T-helper 1 cell treated with Interleukin-12 subunit alpha and Interleukin-12 subunit beta and Interleukin-4 antibody, amounts not matched to agents 30 ng/mL and 1 ng/mL, for 36 hours (primary cell): ENCODE results near the gene ITGA11. TPM values are rescaled to one million over a fixed set of nuclear protein-coding genes. Genes with fewer than 3 reads are reported as not detected.

Experiments used
- intact Hi-C: fragments of 100-400 bp; cut with micrococcal nuclease; formaldehyde crosslinking; loops from one replicate; pipeline ENCODE4 v1.15.1; 2024
- total RNA-seq: library from RNA; stranded (reverse); gene quantifications from 2 replicates; pipeline ENCODE4 v1.2.3, GENCODE V29; 2022

The ITGA11 gene
- total RNA-seq, 1 donor from 2014 or later, result 1.7 TPM

- intact Hi-C loops, result loop anchor here (1.0 to 5.0 kb wide), 7 partner anchors 20 to 1770 kb away; partner anchors contain the start of genes CLN6, MAP2K5, PIAS1 and ZWILCH
These were observed 154.8 kb downstream of the ITGA11 start for GRCh38 chr15:68277131-68277602.

DNA sequence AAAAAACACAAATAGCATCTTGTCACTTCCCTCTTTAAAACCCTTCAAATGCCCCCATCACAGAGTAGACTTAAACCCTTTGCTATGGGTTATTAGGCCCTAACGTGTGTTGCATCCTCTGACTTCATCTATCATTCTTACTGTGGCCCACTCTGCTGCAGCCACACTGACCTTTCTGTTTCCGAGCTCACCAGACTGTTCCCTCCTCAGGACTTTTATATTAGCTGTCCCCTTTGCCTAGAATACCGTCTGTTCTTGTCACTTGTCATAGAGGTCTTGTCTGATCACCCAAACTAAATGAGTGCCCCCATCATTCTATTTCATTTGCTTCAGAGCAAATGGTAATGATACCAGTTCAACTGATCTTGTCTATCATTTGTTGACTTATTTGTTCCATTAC is 155.3 kb downstream of the ITGA11 start:
- intact Hi-C loops, result loop anchor here (1.0 to 5.0 kb wide), 7 partner anchors 19 to 1769 kb away; partner anchors contain the start of genes CLN6, MAP2K5, PIAS1 and ZWILCH

- intact Hi-C loops, result loop anchor here (5.0 kb wide), 4 partner anchors 522 to 1768 kb away; partner anchors contain the start of genes MAP2K5 and ZWILCH
These were observed 156.7 kb downstream of the ITGA11 start for GRCh38 chr15:68275165-68275746.

- intact Hi-C loops, result no loop called here
These were observed 157.6 kb downstream of the ITGA11 start for GRCh38 chr15:68274201-68274848.

- intact Hi-C loops, result no loop called here
These were observed 159.2 kb downstream of the ITGA11 start for GRCh38 chr15:68272721-68273271.

DNA sequence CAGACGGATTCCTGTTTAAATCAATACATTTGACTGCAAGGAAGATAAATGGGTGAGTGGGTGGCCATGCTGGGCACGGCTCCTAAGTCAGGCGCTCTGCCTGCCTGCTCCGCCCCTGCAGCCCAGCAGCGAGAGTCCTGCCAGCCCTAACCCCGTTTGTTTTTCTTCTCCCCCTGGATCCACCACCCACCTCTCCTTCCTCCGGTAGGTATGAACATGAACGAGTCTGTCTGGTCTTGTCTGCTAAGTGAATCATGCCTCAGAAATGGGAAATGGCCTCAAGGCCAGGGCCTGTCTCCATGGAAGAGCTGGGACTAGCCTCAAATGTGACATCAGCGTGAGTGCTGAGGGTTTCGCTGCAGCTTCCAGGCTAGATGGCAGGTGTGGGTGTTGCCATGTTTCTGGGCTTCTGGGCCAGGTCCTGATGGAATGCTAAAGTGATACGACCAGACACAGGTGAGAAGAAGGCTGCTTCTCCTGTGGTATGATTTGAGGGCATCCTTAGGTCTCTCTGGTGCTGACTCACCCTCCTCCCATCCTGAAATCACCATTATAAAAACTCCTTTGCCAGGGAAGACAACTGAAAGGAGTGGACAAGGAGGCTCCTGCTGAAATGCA is 160.0 kb downstream of the ITGA11 start:
- intact Hi-C loops, result no loop called here

DNA sequence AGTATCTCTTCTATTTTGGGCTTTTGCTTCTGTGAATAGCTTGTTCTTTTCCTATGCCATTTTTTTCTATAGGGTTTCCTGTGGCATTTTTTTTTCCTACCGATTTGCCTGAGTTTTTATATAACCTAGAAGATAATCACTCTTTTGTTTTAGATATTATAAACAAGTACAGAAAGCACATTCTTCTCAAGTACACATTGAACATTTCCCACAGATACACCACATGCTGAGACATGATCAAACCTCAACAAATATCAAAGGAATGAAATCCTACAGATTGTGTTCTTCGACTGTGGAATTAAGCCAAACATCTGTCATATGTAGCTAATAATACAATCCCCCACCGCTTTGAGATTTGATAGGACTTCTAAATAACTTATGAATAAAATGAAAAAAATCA is 163.6 kb downstream of the ITGA11 start:
- intact Hi-C loops, result no loop called here

DNA sequence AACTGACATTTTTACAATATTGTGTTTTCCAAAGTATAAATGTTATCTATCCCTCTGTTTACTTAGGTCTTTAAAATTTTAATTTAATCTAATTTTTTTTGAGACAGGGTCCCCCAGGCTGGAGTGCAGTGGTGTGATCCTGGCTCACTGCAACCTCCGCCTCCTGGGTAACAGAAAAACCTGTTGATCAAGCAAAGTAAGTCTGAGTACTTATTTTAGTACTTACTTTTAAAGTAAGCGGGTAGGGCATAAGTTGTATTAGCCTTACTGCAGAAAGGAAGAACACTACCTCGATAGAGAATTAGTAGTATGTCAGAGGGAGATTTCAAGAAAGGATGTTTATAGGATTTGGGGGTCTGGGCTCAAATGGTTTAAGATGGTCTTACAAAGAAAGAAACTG is 166.3 kb downstream of the ITGA11 start:
- intact Hi-C loops, result no loop called here

GRCh38 chr15:68265081-68265480 is 166.9 kb downstream of the ITGA11 start:
- intact Hi-C loops, result no loop called here

DNA sequence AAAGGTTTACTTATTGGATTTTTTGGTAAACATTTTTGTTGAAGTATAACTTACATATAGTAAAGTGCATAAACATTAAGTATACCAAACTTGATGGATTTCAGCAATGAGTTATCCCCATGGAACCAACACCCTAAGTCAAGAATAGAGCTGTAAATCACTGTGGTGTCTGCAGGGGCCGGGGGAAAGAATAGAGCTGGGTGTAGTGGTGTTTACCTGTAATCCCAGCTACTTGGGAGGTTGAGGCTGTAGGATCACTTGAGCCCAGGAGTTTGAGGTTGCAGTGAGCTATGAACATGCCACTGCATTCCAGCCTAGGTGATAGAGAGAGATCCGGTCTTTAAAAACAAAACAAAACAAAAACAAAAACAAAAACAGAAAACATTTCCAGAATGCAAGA is 167.7 kb downstream of the ITGA11 start:
- intact Hi-C loops, result no loop called here

- intact Hi-C loops, result no loop called here
These were observed 169.2 kb downstream of the ITGA11 start for GRCh38 chr15:68262514-68263356.

- intact Hi-C loops, result no loop called here
These were observed 170.0 kb downstream of the ITGA11 start for GRCh38 chr15:68261980-68262379.

GRCh38 chr15:68261241-68261640 is 170.7 kb downstream of the ITGA11 start:
- intact Hi-C loops, result no loop called here

- intact Hi-C loops, result no loop called here
These were observed 172.1 kb downstream of the ITGA11 start for GRCh38 chr15:68259883-68260282.

GRCh38 chr15:68258692-68259091 is 173.3 kb downstream of the ITGA11 start:
- intact Hi-C loops, result no loop called here

DNA sequence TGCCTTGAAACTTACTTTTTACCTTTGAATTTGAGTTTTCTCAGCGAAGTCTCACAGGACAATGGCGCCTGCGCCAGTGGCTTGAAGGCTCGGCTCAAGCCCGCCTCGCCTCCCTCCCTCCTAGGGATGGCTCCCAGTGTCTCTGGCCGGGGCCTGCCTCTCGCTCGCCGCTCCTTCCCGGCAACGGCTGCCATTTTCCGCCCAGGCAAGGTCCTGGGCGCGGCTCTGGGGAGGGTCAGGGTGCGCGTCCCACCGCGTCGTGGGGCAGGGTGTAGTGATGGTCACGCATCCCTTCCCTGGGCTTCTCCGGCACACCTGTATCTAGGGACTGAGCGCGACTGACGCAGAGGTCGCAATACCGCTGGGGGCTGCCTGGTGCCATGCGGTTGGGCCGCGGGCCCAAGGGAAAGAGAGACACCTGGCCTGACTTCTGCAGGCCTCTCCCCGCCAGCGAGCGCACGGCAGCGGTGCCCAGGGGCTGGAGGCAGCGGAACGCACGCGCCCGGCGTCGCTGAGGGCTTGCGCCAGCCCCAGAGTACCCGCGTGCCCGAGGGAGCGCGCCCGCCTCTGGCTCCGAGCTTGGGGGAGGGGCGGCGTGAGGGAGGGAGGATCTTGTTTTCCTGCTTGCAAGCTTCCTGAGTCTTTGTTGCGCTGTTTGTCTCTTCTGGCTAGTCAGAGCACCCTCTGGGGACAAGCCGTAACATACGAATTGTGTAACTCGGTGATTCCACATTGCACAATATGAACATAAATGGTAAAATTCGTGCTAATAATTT is 175.1 kb downstream of the ITGA11 start:
- intact Hi-C loops, result loop anchor here (1.0 kb wide), 1 partner anchor 20 kb away; the partner anchor contains the start of gene FEM1B

- intact Hi-C loops, result loop anchor here (1.0 to 2.0 kb wide), 8 partner anchors 24 to 421 kb away; partner anchors contain the start of gene CLN6
These were observed 178.9 kb downstream of the ITGA11 start for GRCh38 chr15:68252925-68253534.

GRCh38 chr15:68249058-68249713 is 182.8 kb downstream of the ITGA11 start:
- intact Hi-C loops, result no loop called here
